ENCODE results near the gene IL3.

GRCh38 chr5:132016721-132017250, 43.7 kb upstream of the IL3 start:
- TF ChIP-seq CTCF (conservative IDR thresholded peaks at IDR 0.05; ENCODE audit: low read length) (no peak), EZH2phosphoT487 (IDR thresholded peaks at IDR 0.05; ENCODE audit: borderline replicate concordance, low read depth, low read length) (no peak)

Data from OCI-LY7 (cell line).